BLaER1 (cell line): Measurements from ENCODE around the gene INPP5A.

Experiments used
- H3K27ac ChIP-seq: shearing (Covaris generic); formaldehyde crosslinking; 2 replicates; pipeline ENCODE4 v1.8.1; 2022
- H3K27me3 ChIP-seq: shearing (Covaris generic); formaldehyde crosslinking; 2 replicates; pipeline ENCODE4 v1.8.1; 2022
- H3K36me3 ChIP-seq: shearing (Covaris generic); formaldehyde crosslinking; 2 replicates; pipeline ENCODE4 v1.8.1; 2022
- H3K4me1 ChIP-seq: shearing (Covaris generic); formaldehyde crosslinking; 2 replicates; pipeline ENCODE4 v1.8.1; 2022
- H3K4me2 ChIP-seq: shearing (Covaris generic); formaldehyde crosslinking; 2 replicates; pipeline ENCODE4 v1.8.1; 2022
- H3K4me3 ChIP-seq: shearing (Covaris generic); formaldehyde crosslinking; 2 replicates; pipeline ENCODE4 v1.8.1; 2022
- H3K9ac ChIP-seq: shearing (Covaris generic); formaldehyde crosslinking; 2 replicates; pipeline ENCODE4 v1.8.1; 2022
- H3K9me3 ChIP-seq: shearing (Covaris generic); formaldehyde crosslinking; 2 replicates; pipeline ENCODE4 v1.8.1; 2022
- H4K20me1 ChIP-seq: shearing (Covaris generic); formaldehyde crosslinking; 2 replicates; pipeline ENCODE4 v1.8.1; 2022
- Cebpa-rat ChIP-seq: shearing (Covaris generic); IDR thresholded peaks from 2 replicates; pipeline ENCODE4 v1.8.1; 2022

Gene INPP5A

GRCh38 chr10:132755166-132755711 is 217.7 kb downstream of the INPP5A start:
- H4K20me1 ChIP-seq, result no peaks in the 10 kb centered on the region; the same call in 1 of the 2 replicates
- no peaks in the 10 kb centered on the region for H3K4me1 ChIP-seq

GRCh38 chr10:132756591-132756990 is 219.0 kb downstream of the INPP5A start:
- no peak overlapping the region for H3K27ac ChIP-seq
- H3K9ac ChIP-seq, result no peak overlapping the region
- no peaks in the 10 kb centered on the region for H4K20me1 ChIP-seq
- no peak overlapping the region for H3K4me2 ChIP-seq
- H3K27me3 ChIP-seq, result no peaks in the 10 kb centered on the region
- no peaks in the 10 kb centered on the region for H3K9me3 ChIP-seq
- no peaks in the 10 kb centered on the region for H3K4me1 ChIP-seq
- H3K4me3 ChIP-seq, result no peak overlapping the region
- peaks cover 63% of the 10 kb centered on the region for H3K36me3 ChIP-seq
- no peak for TF ChIP-seq Cebpa-rat

More at GRCh38 chr10:132755166-132755711, 217.7 kb downstream of the INPP5A start:
- Histone ChIP-seq H3K27me3 (no peaks in the 10 kb centered on the region), H3K36me3 (peaks cover 75% of the 10 kb centered on the region), H3K9me3 (no peaks in the 10 kb centered on the region), H3K4me2 (no peak overlapping the region), H3K9ac (no peak overlapping the region), H3K27ac (no peak overlapping the region), H3K4me3 (no peak overlapping the region)
- TF ChIP-seq Cebpa-rat, result no peak

GRCh38 chr10:132757171-132757570 is 219.6 kb downstream of the INPP5A start:
- no peak overlapping the region for H3K4me3 ChIP-seq
- no peak overlapping the region for H3K27ac ChIP-seq
- no peak for TF ChIP-seq Cebpa-rat
- no peaks in the 10 kb centered on the region for H4K20me1 ChIP-seq
- peaks cover 62% of the 10 kb centered on the region for H3K36me3 ChIP-seq
- no peak overlapping the region for H3K9ac ChIP-seq
- no peak overlapping the region for H3K4me2 ChIP-seq
- no peaks in the 10 kb centered on the region for H3K4me1 ChIP-seq
- no peaks in the 10 kb centered on the region for H3K27me3 ChIP-seq
- H3K9me3 ChIP-seq, result no peaks in the 10 kb centered on the region

GRCh38 chr10:132758865-132759264 is 221.3 kb downstream of the INPP5A start:
- Histone ChIP-seq H4K20me1 (no peaks in the 10 kb centered on the region), H3K4me3 (no peak overlapping the region), H3K9me3 (no peaks in the 10 kb centered on the region), H3K9ac (no peak overlapping the region), H3K4me2 (no peak overlapping the region), H3K4me1 (no peaks in the 10 kb centered on the region), H3K27me3 (no peaks in the 10 kb centered on the region), H3K27ac (no peak overlapping the region), H3K36me3 (peaks cover 53% of the 10 kb centered on the region)
- TF ChIP-seq Cebpa-rat, result no peak

GRCh38 chr10:132761395-132762060 is 223.9 kb downstream of the INPP5A start:
- no peaks in the 10 kb centered on the region for H3K9me3 ChIP-seq
- H3K4me2 ChIP-seq, result no peak overlapping the region
- H3K4me1 ChIP-seq, result peaks cover 12% of the 10 kb centered on the region; the same call in 1 of the 2 replicates
- H3K9ac ChIP-seq, result no peak overlapping the region
- H3K36me3 ChIP-seq, result peaks cover 29% of the 10 kb centered on the region; the same call in 1 of the 2 replicates
- H3K4me3 ChIP-seq, result no peak overlapping the region
- peaks cover 13% of the 10 kb centered on the region for H4K20me1 ChIP-seq
- H3K27ac ChIP-seq, result no peak overlapping the region
- TF ChIP-seq Cebpa-rat, result no peak
- no peaks in the 10 kb centered on the region for H3K27me3 ChIP-seq

- Histone ChIP-seq H3K27me3 (no peaks in the 10 kb centered on the region), H3K4me2 (no peak overlapping the region), H3K9ac (no peak overlapping the region), H3K4me3 (no peak overlapping the region), H3K36me3 (peaks cover 26% of the 10 kb centered on the region; the same call in 1 of the 2 replicates), H4K20me1 (peaks cover 13% of the 10 kb centered on the region), H3K27ac (no peak overlapping the region), H3K9me3 (no peaks in the 10 kb centered on the region), H3K4me1 (peaks cover 12% of the 10 kb centered on the region; the same call in 1 of the 2 replicates)
- TF ChIP-seq Cebpa-rat, result no peak
Observed at GRCh38 chr10:132762267-132762666, 224.7 kb downstream of the INPP5A start.

- Histone ChIP-seq H3K9me3 (peaks cover 5% of the 10 kb centered on the region), H3K4me2 (no peak overlapping the region), H3K27ac (no peak overlapping the region), H4K20me1 (peaks cover 13% of the 10 kb centered on the region), H3K36me3 (peaks cover 30% of the 10 kb centered on the region), H3K4me1 (peaks cover 12% of the 10 kb centered on the region; the same call in 1 of the 2 replicates), H3K27me3 (no peaks in the 10 kb centered on the region), H3K9ac (no peak overlapping the region), H3K4me3 (no peak overlapping the region)
- TF ChIP-seq Cebpa-rat, result no peak
Observed at GRCh38 chr10:132763545-132763944, 226.0 kb downstream of the INPP5A start.

GRCh38 chr10:132764108-132764507 is 226.5 kb downstream of the INPP5A start:
- no peak overlapping the region for H3K4me3 ChIP-seq
- no peak overlapping the region for H3K27ac ChIP-seq
- peaks cover 13% of the 10 kb centered on the region for H4K20me1 ChIP-seq
- H3K27me3 ChIP-seq, result no peaks in the 10 kb centered on the region
- TF ChIP-seq Cebpa-rat, result no peak
- no peak overlapping the region for H3K9ac ChIP-seq
- H3K9me3 ChIP-seq, result peaks cover 11% of the 10 kb centered on the region
- H3K4me2 ChIP-seq, result no peak overlapping the region
- peaks cover 12% of the 10 kb centered on the region; the same call in 1 of the 2 replicates for H3K4me1 ChIP-seq
- H3K36me3 ChIP-seq, result peaks cover 30% of the 10 kb centered on the region

GRCh38 chr10:132765435-132765834 is 227.8 kb downstream of the INPP5A start:
- Histone ChIP-seq H3K27ac (no peak overlapping the region), H4K20me1 (peaks cover 13% of the 10 kb centered on the region), H3K4me3 (no peak overlapping the region), H3K4me2 (peak overlapping the region; percentile 42), H3K4me1 (peaks cover 12% of the 10 kb centered on the region; the same call in 1 of the 2 replicates), H3K36me3 (peaks cover 29% of the 10 kb centered on the region), H3K9me3 (peaks cover 16% of the 10 kb centered on the region), H3K9ac (no peak overlapping the region), H3K27me3 (no peaks in the 10 kb centered on the region)
- TF ChIP-seq Cebpa-rat, result no peak

- no peak for TF ChIP-seq Cebpa-rat
Observed at GRCh38 chr10:132766291-132766690, 228.7 kb downstream of the INPP5A start.

More at GRCh38 chr10:132766291-132766690, 228.7 kb downstream of the INPP5A start:
- Histone ChIP-seq H4K20me1 (peaks cover 13% of the 10 kb centered on the region), H3K27me3 (no peaks in the 10 kb centered on the region), H3K9me3 (peaks cover 16% of the 10 kb centered on the region), H3K9ac (no peak overlapping the region), H3K4me1 (peaks cover 12% of the 10 kb centered on the region; the same call in 1 of the 2 replicates), H3K4me2 (no peak overlapping the region), H3K4me3 (no peak overlapping the region), H3K27ac (no peak overlapping the region), H3K36me3 (peaks cover 29% of the 10 kb centered on the region)
